Esophagus (tissue), 2 donors: ENCODE results near the gene LRRN3. TPM values are rescaled to one million over a fixed set of nuclear protein-coding genes. Genes with fewer than 3 reads are reported as not detected.

Experiments used
- H3K27ac ChIP-seq, 2 donors: one replicate each; pipeline ENCODE4 v1.5.1; 2013; ENCODE audit warnings: low read depth in 2 of 2, mild to moderate bottlenecking in 2 of 2, inconsistent platforms in 1 of 2, low read length in 1 of 2, moderate library complexity in 1 of 2
- H3K27me3 ChIP-seq, 2 donors: one replicate each; pipeline ENCODE4 v1.6.1; 2013; ENCODE audit warnings: low read length in 2 of 2, control low read depth in 1 of 2, mild to moderate bottlenecking in 1 of 2; ENCODE audit not compliant: insufficient read depth in 2 of 2, control insufficient read depth in 1 of 2
- H3K36me3 ChIP-seq, 2 donors: one replicate each; pipeline ENCODE4 v1.6.1; 2013; ENCODE audit warnings: low read length in 1 of 2; ENCODE audit not compliant: control insufficient read depth in 2 of 2, insufficient read depth in 2 of 2
- H3K4me1 ChIP-seq, 2 donors: one replicate each; pipeline ENCODE4 v1.6.1; 2013; ENCODE audit warnings: low read length in 1 of 2; ENCODE audit not compliant: control insufficient read depth in 2 of 2, insufficient read depth in 2 of 2
- H3K4me3 ChIP-seq, 2 donors: one replicate each; pipeline ENCODE4 v1.5.1; 2013; ENCODE audit warnings: low read length in 2 of 2, mild to moderate bottlenecking in 2 of 2, low read depth in 1 of 2, moderate library complexity in 1 of 2
- H3K9me3 ChIP-seq, 2 donors: one replicate each; pipeline ENCODE4 v1.6.1; 2013; ENCODE audit warnings: mild to moderate bottlenecking in 2 of 2, low read depth in 1 of 2, low read length in 1 of 2, moderate library complexity in 1 of 2; ENCODE audit not compliant: control insufficient read depth in 2 of 2, insufficient read depth in 1 of 2
- WGBS, 2 donors: extraction: QIAGEN DNeasy Blood & Tissue Kit; methylation state at CpG; one replicate each; pipeline ENCODE4 v1.1.7; 2013; 5-methylcytosine and 5-hydroxymethylcytosine counted together
- polyA plus RNA-seq, 2 donors: library from polyadenylated mRNA; stranded (reverse); fragments of 200-250 nt; gene quantifications; one replicate each; pipeline ENCODE4 v1.2.3, GENCODE V29; 2013
- donor health status: healthy with polysubstance abuse.
- donor health status: Bipolar disorder and iron deficiency.

LRRN3 gene
- polyA plus RNA-seq, result under 1 TPM; 0.06 to 0.12 TPM

- no peaks in the 10 kb centered on the region for H3K4me1 ChIP-seq
- no peaks in the 10 kb centered on the region for H3K36me3 ChIP-seq
- WGBS, 2 donors, result 52 to 55% methylated on average over 6 of the region's 6 CpGs
- no peaks in the 10 kb centered on the region for H3K9me3 ChIP-seq
- H3K4me3 ChIP-seq, result peak within 1 kb of the TSS in 1 of 2 donors; percentile 28
- H3K27me3 ChIP-seq, result no peaks in the 10 kb centered on the region
- H3K27ac ChIP-seq, result no peak within 1 kb of the TSS
These were observed at the start of gene LRRN3 for GRCh38 chr7:111090846-111091245. LRRN3 (plus strand) TSS chr7:111091127; CDS start chr7:111122773, 31,646 bp downstream.

- no peak overlapping the region for H3K4me3 ChIP-seq
- H3K4me1 ChIP-seq, result no peaks in the 10 kb centered on the region
- 83 to 90% methylated on average over 2 of the region's 2 CpGs for WGBS, 2 donors
- H3K27ac ChIP-seq, result no peak overlapping the region
- no peaks in the 10 kb centered on the region for H3K9me3 ChIP-seq
- H3K27me3 ChIP-seq, result no peaks in the 10 kb centered on the region
- no peaks in the 10 kb centered on the region for H3K36me3 ChIP-seq
These were observed 49.4 kb upstream of the LRRN3 start for GRCh38 chr7:111041577-111041976.

- Histone ChIP-seq H3K27me3 (no peaks in the 10 kb centered on the region), H3K9me3 (no peaks in the 10 kb centered on the region)
These were observed 48.1 kb upstream of the LRRN3 start for GRCh38 chr7:111042842-111043241.

GRCh38 chr7:111043561-111043960 lies 47.4 kb upstream of the LRRN3 start:
- Histone ChIP-seq H3K36me3 (no peaks in the 10 kb centered on the region), H3K9me3 (no peaks in the 10 kb centered on the region), H3K4me3 (no peak overlapping the region), H3K27me3 (no peaks in the 10 kb centered on the region), H3K4me1 (no peaks in the 10 kb centered on the region), H3K27ac (no peak overlapping the region)
- 90 to 98% methylated on average over 1 of the region's 1 CpG for WGBS, 2 donors

More at GRCh38 chr7:111042842-111043241, 48.1 kb upstream of the LRRN3 start:
- no peaks in the 10 kb centered on the region for H3K36me3 ChIP-seq
- H3K27ac ChIP-seq, result no peak overlapping the region
- no peak overlapping the region for H3K4me3 ChIP-seq
- 94% methylated on average over 2 of the region's 2 CpGs for WGBS, 2 donors
- no peaks in the 10 kb centered on the region for H3K4me1 ChIP-seq

- H3K36me3 ChIP-seq, result no peaks in the 10 kb centered on the region
These were observed 45.5 kb upstream of the LRRN3 start for GRCh38 chr7:111045449-111045848.

GRCh38 chr7:111047595-111047994 lies 43.3 kb upstream of the LRRN3 start:
- Histone ChIP-seq H3K4me1 (no peaks in the 10 kb centered on the region), H3K27me3 (no peaks in the 10 kb centered on the region), H3K27ac (no peak overlapping the region), H3K36me3 (no peaks in the 10 kb centered on the region), H3K9me3 (no peaks in the 10 kb centered on the region), H3K4me3 (no peak overlapping the region)
- WGBS, 2 donors, result 95 to 97% methylated on average over 4 of the region's 4 CpGs

More at GRCh38 chr7:111045449-111045848, 45.5 kb upstream of the LRRN3 start:
- no peaks in the 10 kb centered on the region for H3K27me3 ChIP-seq
- no peaks in the 10 kb centered on the region for H3K9me3 ChIP-seq
- no peaks in the 10 kb centered on the region for H3K4me1 ChIP-seq
- no peak overlapping the region for H3K4me3 ChIP-seq
- H3K27ac ChIP-seq, result no peak overlapping the region

GRCh38 chr7:111049971-111050680 lies 40.8 kb upstream of the LRRN3 start:
- WGBS, 2 donors, result 77 to 79% methylated on average over 7 of the region's 7 CpGs
- no peaks in the 10 kb centered on the region for H3K36me3 ChIP-seq
- no peak overlapping the region for H3K4me3 ChIP-seq
- H3K27ac ChIP-seq, result no peak overlapping the region
- H3K9me3 ChIP-seq, result no peaks in the 10 kb centered on the region
- no peaks in the 10 kb centered on the region for H3K27me3 ChIP-seq
- H3K4me1 ChIP-seq, result no peaks in the 10 kb centered on the region

GRCh38 chr7:111050875-111051416 lies 40.0 kb upstream of the LRRN3 start:
- 76 to 80% methylated on average over 2 of the region's 2 CpGs for WGBS, 2 donors
- no peaks in the 10 kb centered on the region for H3K9me3 ChIP-seq
- H3K36me3 ChIP-seq, result no peaks in the 10 kb centered on the region
- H3K27me3 ChIP-seq, result no peaks in the 10 kb centered on the region
- no peaks in the 10 kb centered on the region for H3K4me1 ChIP-seq
- no peak overlapping the region for H3K27ac ChIP-seq
- H3K4me3 ChIP-seq, result no peak overlapping the region

- Histone ChIP-seq H3K9me3 (no peaks in the 10 kb centered on the region), H3K27me3 (no peaks in the 10 kb centered on the region), H3K4me1 (no peaks in the 10 kb centered on the region), H3K4me3 (no peak overlapping the region), H3K27ac (no peak overlapping the region), H3K36me3 (no peaks in the 10 kb centered on the region)
- WGBS, 2 donors, result 97 to 100% methylated on average over 1 of the region's 1 CpG
These were observed 39.1 kb upstream of the LRRN3 start for GRCh38 chr7:111051832-111052231.

- no peaks in the 10 kb centered on the region for H3K36me3 ChIP-seq
- H3K4me3 ChIP-seq, result no peak overlapping the region
- no peak overlapping the region for H3K27ac ChIP-seq
- WGBS, 2 donors, result 87 to 88% methylated on average over 2 of the region's 2 CpGs
- H3K4me1 ChIP-seq, result no peaks in the 10 kb centered on the region
- no peaks in the 10 kb centered on the region for H3K27me3 ChIP-seq
- no peaks in the 10 kb centered on the region for H3K9me3 ChIP-seq
These were observed 37.9 kb upstream of the LRRN3 start for GRCh38 chr7:111053035-111053434.
